HG02798 (cell line): ENCODE measurements around the gene ARL15.
A peak's percentile ranks its signal among the peaks of the same experiment; 100 is the strongest.

ENCODE experiments used
- ATAC-seq: cut with Tn5 transposase; IDR thresholded peaks from one replicate; pipeline ENCODE4 v1.9.1; 2021; ENCODE audit warnings: mild to moderate bottlenecking; ENCODE audit not compliant: unreplicated experiment, poor library complexity

The ARL15 gene

GRCh38 chr5:54254482-54255198 is 55.7 kb downstream of the ARL15 start:
- ATAC-seq = no peak

GRCh38 chr5:54251981-54252380 is 58.4 kb downstream of the ARL15 start:
- no peak for ATAC-seq

GRCh38 chr5:54249210-54250028 is 61.0 kb downstream of the ARL15 start:
- ATAC-seq = peak; percentile 62

DNA sequence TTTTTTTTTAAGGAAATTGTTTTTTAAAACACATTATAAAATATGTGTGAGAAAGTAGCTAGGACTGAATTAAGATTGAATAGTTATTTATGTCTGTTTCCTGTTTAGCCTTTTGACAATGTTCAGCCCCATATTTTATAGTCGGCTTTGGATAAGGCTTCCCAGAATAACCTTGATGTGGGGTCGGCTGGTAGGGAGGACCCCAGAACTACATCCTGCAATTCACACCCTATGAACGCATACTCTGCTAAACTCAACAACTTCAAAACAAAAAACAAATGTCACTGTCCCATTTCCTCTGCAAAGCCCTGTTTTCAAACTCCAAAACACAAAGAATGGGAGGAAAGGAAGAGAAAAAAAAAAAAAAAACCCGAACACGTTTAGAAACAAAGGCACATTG is 63.1 kb downstream of the ARL15 start:
- no peak for ATAC-seq

DNA sequence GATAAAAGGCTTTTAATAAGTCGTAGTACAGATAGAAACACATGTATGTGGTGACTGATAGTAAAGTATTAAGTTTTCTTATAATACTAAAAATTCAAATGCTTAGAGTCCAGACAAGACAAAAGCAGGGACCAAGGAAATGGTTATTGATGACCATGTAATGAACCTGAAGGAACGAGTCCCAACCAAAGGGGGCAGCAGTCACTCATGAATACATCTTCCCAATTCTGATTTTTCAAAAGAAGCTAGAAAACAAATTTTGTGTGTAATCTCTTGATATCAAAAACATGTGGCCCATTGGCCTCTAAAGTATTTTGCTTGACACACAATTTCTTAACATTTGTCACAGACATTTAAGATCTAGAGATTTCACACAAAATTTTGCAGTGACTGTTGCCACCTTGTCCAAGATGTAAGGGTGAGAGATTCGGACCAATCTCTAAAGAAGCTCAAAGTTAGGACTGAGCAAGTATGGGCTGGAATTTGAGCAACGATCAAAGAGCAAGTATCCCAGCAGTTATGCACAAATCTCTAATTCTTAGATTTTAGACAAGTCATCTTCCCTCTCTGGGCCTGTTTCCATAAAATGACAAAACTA is 66.8 kb downstream of the ARL15 start:
- peak; percentile 63 for ATAC-seq

DNA sequence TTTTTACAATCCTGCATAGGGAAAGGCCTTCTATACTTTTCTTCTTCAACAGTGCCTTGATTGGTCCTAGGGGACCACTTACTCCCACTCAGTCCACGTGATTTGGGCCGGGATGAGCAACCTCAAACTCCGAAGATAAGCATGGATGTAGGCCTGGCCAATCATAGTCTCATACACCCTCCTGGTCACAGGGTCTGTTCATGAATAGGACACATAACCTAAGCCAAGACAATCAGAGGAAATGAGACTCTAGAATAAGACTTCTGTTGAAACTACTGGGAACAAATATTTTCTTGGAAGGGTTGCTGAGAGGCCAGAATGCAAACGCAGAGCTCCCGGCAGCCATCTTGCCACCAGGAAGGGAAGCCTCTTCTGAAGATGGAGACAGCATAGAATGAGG is 68.1 kb downstream of the ARL15 start:
- ATAC-seq = no peak

- ATAC-seq = peak; percentile 44
Measured at GRCh38 chr5:54234304-54234933, 76.0 kb downstream of the ARL15 start.

GRCh38 chr5:54230936-54231685 is 79.3 kb downstream of the ARL15 start:
- ATAC-seq = no peak

- ATAC-seq = peak; percentile 94
Measured at GRCh38 chr5:54229041-54229780, 81.2 kb downstream of the ARL15 start.

DNA sequence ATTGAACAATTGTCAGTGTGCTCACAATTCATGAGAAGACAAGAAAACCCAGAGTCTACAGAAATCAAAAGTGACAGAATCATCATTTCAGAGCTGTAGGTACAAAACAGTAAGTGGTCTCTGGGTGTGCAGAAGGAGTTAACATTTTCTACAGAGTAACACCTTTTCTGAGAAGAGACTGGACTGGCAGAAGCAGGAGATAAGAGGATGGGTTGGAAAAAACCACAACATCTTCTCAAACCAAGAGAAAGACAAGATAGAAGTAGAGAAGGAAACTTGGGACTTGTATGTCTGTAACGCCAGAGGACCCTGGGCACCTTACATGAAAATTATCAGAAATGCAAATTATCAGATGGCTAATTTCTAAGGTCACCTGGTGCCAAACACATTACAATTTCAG is 82.6 kb downstream of the ARL15 start:
- no peak for ATAC-seq

DNA sequence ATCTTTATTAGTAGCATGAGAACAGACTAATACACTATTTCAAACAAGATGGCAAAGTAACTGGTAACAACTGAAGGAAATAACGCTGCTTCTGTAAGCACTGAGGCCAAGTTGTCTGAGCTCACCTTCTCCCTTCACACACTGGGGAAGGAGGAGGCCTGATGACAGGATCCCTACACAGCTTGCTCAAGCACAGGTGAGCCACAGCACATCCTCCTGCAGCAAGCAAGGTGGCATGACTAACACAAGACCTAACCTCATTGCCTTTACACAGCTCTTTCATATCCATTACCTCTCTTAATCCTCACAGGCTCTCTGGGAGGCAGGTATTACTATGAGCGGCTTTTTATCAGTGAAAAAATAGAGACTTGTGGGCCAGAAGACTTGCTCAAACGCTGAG is 83.3 kb downstream of the ARL15 start:
- ATAC-seq = no peak

DNA sequence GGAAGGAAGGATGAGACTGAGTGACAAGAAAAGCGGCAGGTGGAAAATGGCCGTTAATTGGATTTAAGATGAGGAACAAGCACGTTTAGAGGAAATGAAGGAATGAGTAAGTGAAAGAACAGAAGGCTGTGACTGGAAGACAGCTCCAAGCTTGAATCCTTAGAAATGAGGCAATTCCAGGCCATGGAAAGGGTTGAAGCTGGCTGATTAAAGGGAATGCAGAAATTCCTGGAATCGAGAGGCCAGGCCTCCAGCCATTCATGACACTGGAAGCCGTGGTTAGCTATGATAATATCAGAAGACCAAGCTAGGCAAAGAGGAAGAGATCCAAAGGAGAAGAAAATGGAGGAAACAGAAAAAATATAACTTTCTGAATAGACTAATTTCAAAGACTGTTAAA is 84.2 kb downstream of the ARL15 start:
- ATAC-seq = no peak

DNA sequence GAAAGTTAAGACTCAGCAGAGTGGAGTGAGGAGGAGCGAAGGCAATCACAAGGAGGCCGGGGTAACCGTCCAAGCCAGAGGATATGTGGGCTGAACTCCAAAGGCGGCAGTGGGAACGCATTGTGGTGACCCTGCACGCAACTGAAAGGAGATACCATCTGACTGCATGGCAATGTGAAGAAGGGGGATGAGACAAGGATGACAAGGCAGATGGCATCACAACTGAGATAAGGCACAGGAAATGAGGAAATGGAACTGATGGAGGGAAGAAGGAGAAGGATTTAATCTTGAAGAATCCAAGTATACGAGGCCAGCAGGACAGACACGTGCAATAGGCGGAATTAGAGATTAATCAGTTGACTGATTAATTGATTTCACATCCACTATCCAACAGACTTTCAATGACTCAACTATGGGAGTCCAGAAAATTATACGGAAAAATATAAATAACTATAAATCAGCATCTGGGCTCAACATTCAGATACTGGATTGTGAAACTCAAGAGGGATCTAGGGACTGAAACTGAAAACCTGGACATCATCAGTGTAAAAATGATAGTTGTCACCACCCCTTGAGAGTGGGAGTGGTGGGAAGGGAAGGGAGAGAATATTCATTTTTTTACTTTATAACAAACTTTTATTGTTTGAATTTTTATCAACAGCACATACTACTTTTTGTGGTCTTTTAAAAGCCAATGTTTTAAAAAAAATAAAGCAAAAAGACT is 86.1 kb downstream of the ARL15 start:
- no peak for ATAC-seq

- no peak for ATAC-seq
Measured at GRCh38 chr5:54222336-54222735, 88.0 kb downstream of the ARL15 start.

DNA sequence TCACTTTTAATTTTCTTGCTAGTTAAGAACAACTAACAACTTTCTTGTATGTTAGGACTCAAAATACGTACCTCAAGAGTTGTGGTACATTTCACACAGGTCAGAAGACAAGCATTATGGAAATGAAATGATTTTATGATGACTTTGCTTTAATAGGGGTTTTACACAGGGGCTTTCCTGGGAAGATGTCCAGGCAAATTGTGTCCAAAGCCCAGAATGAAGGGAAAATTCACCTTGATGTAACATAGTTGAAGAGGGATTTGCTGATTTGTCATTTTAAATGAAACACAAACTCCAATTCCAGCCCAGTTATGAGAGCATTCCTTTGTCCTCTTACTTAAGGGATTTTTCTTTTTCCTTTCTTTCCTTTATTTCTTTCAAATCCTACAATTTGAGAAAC is 89.2 kb downstream of the ARL15 start:
- no peak for ATAC-seq

DNA sequence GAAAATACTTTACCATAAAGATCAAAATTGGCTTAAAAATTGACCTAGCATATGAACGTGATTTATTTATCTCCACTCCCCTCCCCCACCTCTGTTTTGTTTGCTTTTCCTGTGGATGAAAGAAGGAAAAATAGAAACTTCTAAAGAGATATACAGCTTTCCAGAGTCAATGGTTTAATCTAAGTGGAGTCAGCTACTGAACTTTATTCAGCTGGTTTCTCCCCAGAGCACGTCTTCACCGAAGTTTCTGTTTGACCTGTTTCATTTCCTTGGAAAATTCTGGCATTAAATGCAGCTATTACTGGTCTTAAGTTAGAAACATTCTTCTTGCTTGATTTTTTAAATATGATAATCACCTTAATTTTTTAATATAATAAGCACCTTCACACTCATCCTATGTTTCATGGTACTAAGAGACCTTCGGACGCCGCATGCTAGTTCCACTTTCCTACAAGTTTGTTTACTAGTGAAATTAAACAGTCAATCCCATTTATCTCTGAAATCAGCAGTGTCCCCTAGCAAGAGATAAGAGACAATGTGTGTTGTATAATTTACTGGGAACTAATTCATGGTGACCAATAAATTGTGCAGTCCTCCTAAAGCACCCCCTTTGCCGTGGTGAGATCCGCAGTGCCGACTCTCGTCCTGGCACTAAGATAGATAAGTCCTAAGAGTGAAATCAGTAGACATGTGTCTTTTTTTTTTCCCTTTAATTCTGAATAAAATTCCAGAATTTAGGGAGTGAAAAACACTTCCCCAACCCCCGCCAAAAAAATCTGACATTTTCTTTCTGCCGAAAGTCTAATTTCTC is 89.9 kb downstream of the ARL15 start:
- ATAC-seq = no peak

DNA sequence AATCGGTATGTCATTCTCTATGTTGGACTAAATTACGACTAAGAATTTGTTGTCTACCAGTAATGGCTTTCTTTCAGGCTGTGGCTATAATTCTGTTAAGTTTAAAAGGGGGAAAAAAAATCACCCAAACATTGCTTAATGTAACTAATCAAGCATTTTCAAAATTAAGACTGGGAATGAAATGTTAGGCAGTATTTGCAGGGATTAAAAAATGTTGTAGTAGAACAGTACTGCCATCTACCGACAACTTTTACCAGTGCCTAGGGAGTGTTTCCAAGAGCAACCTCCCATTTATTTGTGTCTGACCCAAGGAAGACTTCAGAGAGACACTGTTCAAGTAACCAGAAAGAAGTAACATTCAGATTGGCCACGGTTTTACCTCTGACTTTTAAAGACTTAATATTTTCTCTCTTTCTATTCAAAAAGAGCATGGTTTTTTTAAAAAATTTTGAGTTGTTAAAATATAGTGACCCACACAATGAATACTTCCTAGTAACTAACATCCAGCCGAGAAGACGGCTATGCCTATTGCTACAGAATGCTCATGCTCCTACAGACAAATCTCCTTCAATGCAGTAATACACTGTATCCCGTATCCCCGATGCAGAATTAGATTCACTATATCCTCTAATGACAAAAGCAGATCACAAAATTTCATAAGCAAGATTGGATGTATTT is 92.4 kb downstream of the ARL15 start:
- peak; percentile 67 for ATAC-seq
